Measurements from ENCODE around the gene PLA2G12A.

DNA sequence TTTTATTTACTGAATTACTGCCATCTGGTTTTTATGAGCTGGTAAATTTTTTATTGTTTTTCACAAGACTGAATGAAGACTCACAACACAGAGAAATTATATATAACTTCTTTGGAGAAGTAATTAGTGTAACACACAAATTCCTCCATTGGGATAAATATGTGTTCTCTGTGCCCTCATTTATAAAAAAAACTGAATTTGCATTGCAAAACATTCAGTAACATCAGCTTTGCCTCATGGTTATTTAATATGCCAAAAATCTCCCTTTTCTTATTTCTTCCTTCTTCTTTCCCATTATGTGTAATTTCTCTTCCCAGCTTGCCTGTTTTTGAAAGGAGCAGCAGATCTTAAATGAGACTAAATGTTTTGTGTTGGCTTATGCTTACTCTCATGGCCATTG lies 45.1 kb downstream of the PLA2G12A start:
- TF ChIP-seq, protein P1, sequence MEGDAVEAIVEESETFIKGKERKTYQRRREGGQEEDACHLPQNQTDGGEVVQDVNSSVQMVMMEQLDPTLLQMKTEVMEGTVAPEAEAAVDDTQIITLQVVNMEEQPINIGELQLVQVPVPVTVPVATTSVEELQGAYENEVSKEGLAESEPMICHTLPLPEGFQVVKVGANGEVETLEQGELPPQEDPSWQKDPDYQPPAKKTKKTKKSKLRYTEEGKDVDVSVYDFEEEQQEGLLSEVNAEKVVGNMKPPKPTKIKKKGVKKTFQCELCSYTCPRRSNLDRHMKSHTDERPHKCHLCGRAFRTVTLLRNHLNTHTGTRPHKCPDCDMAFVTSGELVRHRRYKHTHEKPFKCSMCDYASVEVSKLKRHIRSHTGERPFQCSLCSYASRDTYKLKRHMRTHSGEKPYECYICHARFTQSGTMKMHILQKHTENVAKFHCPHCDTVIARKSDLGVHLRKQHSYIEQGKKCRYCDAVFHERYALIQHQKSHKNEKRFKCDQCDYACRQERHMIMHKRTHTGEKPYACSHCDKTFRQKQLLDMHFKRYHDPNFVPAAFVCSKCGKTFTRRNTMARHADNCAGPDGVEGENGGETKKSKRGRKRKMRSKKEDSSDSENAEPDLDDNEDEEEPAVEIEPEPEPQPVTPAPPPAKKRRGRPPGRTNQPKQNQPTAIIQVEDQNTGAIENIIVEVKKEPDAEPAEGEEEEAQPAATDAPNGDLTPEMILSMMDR (IDR thresholded peaks at IDR 0.05; ENCODE audit: borderline replicate concordance, extremely low read depth, low read length, poor library complexity, severe bottlenecking), result no peak
- no peak for TF ChIP-seq EZH2 (IDR thresholded peaks at IDR 0.05; ENCODE audit: borderline replicate concordance, low read depth, low read length, severe bottlenecking)
